Measurements from ENCODE around the gene KCNQ5.

- TF ChIP-seq POLR2A (IDR thresholded peaks at IDR 0.05; ENCODE audit: borderline replicate concordance, extremely low read depth, insufficient read depth, insufficient read length) = no peak
- TF ChIP-seq EZH2 (IDR thresholded peaks at IDR 0.05) = no peak
- TF ChIP-seq CTCF (IDR thresholded peaks at IDR 0.05 in 2 of 3, conservative IDR thresholded peaks at IDR 0.05 in 1 of 3; ENCODE audit: borderline replicate concordance in 1 of 3, insufficient read depth in 1 of 3, low read depth in 2 of 3, low read length in 2 of 3) = no peak
- no peak for TF ChIP-seq RAD21 (IDR thresholded peaks at IDR 0.05; ENCODE audit: low read depth)
- TF ChIP-seq POLR2AphosphoS5 (IDR thresholded peaks at IDR 0.05; ENCODE audit: low read depth, low read length) = no peak
Measured at GRCh38 chr6:72636786-72637185, 14.9 kb downstream of the KCNQ5 start.

All from HCT116 (cell line).